GM19328 (cell line): ENCODE data around the gene CACYBP.

Experiments used
- ATAC-seq: cut with Tn5 transposase; IDR thresholded peaks from one replicate; pipeline ENCODE4 v1.9.1; 2021; ENCODE audit warnings: mild to moderate bottlenecking, moderate library complexity; ENCODE audit not compliant: unreplicated experiment

Gene CACYBP, protein sequence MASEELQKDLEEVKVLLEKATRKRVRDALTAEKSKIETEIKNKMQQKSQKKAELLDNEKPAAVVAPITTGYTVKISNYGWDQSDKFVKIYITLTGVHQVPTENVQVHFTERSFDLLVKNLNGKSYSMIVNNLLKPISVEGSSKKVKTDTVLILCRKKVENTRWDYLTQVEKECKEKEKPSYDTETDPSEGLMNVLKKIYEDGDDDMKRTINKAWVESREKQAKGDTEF

DNA sequence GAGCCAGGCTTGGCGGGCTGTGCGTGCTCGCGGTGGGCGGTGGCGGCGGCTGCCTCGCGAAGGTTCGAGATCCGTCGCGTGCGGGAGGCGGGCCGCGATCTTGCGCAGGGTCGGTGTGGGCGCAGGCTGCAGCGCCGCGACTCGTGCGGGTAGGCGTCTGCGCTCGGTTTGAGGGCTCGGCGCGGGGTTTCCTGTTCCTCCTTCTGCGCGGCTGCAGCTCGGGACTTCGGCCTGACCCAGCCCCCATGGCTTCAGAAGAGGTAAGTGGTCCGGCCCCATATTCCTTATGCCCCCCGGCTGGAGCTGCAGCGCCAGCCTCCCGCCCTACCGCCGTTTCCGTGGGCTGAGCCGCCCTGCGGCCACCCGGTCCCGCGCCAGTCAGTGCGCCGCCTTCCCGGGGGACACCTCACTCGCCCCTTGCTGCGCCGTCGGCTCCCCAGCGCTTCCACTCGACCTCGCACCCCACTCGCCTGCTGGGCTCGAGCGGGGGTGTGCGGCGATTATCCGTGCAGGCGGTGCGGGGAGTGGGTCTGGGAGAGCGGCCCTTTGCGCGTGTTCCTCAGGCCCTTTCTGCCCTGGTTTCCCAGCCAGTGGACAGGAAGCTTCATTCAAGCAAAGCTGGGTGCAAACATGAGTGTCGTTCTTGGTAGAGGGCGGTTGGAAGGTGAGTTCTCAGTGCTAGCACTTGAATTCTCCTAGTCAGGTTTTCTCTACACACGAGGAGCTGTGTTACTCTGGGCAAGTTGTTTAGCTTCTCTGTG is at the start of gene CACYBP:
Gene CACYBP, plus strand, starts transcription at position 12 of the 761 bp plus-strand sequence. Its CDS starts 234 bp downstream, at position 246.
- peak; percentile 7 for ATAC-seq

- ATAC-seq: no peak
These were observed 46.3 kb upstream of the CACYBP start for GRCh38 chr1:174953285-174954072.

GRCh38 chr1:174954073-174954460 is 45.7 kb upstream of the CACYBP start:
- ATAC-seq: no peak

DNA sequence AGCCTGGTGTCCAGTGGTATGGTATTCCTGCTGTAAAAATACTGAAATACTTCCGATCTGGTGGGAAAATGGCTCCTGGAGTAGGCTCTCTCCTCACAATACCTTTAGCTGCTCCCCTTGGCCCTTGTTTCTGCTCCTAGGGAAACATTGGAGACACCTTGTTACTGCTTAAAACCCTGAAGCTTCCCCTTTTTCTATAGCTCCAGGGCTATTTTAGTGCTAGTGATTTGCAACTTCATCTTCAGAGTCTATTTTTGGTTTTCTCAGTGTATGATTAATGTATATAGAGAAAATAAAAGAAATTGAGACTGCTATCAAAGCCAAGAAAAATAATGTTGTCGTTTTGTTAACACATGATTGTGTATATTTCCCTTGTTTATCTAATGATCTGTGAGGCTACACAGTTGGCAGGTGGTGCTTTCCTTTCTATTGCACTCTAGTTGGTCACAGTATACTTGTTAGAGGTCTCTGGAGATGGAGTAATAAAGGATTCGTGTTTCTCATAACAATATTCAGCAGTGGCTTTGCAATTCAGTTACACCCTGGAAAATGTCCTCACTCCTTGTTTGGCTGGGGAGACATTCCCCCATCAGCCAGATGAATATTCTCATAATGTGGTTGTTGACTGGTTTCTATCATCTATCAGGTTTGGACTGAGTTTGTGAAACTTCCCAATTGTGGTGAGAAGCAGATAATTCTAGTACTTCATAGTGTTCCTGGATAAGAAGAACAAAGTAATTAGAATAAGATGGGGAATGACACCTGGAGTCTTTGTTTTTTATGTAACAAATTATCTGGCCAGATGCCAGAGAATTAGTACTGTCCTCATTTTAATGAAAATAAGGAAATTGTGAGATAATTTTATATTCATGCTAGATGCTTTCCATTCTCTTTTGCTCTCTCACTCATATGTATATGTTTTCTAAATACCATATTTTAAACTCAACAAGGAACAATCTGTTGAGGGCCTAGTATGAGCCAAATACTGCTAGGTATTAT is 44.8 kb upstream of the CACYBP start:
- no peak for ATAC-seq

- ATAC-seq: no peak
These were observed 43.7 kb upstream of the CACYBP start for GRCh38 chr1:174956086-174956485.

- ATAC-seq: no peak
These were observed 42.8 kb upstream of the CACYBP start for GRCh38 chr1:174956976-174957375.

DNA sequence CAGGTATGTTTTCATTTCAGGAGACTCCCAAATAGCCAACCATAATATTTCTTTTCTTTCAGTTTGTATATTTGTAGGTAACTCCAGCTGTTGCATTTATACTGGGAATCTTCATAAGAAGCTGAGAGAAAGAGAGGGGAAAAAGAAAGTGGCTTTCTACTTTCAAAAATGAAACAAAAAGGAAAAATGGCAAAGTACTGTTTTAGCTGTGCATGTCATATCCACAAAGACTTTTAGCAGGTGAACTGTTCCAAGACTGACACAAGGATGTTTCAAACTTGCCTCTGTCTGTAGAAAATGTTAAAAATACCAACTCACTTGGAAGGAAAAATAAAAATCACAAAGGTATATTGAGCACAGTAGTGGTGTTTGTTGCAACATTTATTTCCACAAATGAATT is 41.9 kb upstream of the CACYBP start:
- no peak for ATAC-seq

GRCh38 chr1:174958396-174958795 is 41.4 kb upstream of the CACYBP start:
- no peak for ATAC-seq

- ATAC-seq: no peak
These were observed 39.4 kb upstream of the CACYBP start for GRCh38 chr1:174960362-174960761.

DNA sequence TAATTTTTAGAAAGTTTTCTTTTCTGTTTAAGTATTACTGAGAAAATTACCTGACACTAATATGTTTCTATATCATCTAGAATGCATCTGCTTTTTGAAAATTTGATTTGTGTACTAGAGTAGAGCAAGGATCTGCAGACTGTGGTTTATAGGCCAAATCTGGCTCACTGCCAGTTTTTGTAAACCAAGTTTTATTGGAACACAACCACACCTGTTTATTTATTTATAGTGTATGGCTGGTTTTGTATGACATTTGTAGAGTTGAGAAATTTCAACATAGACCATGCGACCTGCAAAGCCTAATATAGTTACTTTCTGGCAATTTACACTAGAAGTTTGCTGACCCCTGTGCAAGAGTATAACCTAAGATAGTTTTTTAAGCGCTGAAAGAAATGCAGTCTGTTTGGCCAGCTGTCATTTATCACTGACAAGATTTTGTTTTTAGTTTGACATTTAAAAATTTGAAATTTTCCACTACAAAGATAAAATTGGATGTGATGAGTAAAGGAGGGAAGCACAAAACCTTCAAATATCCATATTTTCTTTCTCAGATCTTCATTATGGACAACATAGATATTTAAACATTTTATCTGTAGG is 36.1 kb upstream of the CACYBP start:
- ATAC-seq: no peak

DNA sequence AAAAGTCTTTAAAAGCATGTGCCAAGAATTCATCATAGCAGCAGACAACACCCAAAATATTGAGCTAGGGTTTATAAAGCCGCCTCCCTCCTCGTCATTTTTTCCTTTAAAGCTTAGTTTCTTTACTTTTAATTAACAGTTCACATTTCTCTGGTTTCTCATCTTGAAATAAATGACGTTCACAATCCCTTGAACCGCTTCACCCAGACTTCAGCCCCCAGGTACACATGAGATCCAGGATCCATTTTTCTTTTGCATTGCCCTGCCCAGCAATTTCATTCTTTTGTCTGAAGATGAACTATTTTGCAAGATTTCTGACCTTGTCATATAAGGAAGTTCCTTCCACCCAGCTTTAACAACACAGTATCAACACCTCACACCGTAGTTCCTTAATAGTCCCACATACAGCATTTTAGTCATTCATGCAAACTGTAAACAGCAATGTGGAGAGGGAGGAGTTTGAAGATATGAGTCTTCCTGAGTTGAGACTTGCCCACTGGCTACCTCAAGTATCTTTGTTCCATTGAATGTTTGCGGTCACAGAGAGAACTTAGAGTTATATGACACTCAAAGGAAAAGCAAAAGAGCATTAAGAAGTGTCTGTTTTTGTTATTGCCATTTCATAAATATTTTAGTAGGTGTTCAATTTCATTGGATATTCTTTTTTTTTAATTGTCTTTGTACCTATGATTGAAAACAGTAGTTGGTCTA is 35.3 kb upstream of the CACYBP start:
- no peak for ATAC-seq

DNA sequence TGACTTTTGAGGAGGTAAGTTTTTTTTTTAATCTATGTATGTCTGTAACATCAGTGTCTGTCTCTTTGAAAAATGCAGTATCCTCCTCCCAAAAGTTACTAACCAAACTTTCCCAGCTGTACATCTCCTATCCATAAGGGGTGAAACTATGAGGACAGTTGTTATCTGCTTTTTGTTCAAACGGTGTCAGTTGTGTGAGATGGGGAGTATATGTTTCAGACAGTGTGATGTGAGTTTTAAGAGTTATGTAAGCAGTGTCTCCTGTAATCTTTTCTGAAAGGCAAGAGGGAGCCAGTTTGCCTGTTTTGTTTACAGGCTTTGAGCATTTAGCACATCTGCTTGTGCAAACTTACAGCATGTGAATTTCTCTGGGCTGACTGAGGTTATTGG is 34.8 kb upstream of the CACYBP start:
- ATAC-seq: no peak

- ATAC-seq: no peak
These were observed 34.3 kb upstream of the CACYBP start for GRCh38 chr1:174965362-174966007.

- ATAC-seq: no peak
These were observed 33.7 kb upstream of the CACYBP start for GRCh38 chr1:174966008-174966572.

DNA sequence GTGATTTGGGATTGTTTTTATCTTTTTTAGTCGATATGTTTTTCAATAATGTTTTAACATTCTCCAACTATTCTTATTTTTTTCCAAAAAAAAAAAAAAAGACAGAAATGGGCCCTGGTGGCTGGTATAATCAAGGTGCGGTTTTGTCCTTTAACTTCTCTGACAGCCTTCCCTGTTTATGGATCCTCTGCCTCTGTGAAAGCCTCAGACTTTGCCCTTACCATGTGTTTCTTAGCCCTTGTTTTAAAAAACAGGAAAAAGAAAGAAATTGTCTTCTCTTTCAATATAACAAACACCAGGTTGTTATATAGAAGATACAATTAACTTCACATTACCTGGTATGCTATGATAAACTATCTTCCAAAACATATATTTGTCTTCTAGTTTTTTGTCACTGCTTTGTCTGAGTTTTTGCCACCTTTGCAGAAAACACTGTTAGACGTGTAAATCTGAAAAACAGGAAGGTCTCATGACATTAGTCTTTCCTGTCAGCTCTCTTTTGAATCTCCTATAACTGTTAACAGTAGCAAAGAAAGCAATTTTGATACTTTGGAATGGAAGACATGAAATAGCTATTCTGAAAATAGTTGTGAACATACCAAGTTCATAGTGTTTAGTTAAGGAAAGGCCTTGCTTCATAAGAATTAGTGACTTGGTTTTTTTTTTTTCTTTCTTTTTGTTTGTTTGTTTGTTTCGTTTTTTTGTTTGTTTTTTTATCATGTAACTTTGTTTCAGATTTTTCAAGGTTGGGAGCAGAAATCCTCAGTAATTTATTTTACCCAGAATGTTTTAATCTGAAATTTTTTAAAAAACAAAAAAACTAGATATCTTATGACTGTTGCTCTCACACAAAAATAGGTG is 31.7 kb upstream of the CACYBP start:
- no peak for ATAC-seq

GRCh38 chr1:174968750-174969244 is 30.9 kb upstream of the CACYBP start:
- ATAC-seq: no peak

DNA sequence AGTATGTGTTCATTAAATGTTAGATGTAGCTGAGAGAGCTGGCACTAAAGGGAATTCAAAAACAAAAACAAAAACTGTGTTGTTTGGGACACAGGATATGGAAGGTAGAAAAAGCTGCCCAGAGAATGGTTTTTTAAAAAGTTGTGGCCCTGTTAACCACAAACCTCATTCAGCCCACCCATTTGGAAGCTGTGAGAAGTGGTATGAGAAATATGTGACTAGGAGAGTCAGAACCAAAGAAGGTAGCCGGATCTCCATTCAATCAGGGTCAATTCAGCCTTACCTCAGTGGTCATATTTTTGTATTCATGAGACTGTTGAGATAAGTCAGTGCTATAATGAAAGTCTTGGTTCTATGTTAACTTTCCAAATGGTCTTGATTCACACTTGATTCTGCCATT is 29.8 kb upstream of the CACYBP start:
- ATAC-seq: no peak

GRCh38 chr1:174971466-174971865 is 28.3 kb upstream of the CACYBP start:
- ATAC-seq: no peak
